Colonic mucosa (tissue), 4 donors: ENCODE results near the gene IRF3. TPM values are rescaled to one million over a fixed set of nuclear protein-coding genes. Genes with fewer than 3 reads are reported as not detected.

ENCODE experiments used
- DNase-seq: peaks from one replicate; pipeline ENCODE4 v3.0.0-alpha.2; 2020
- H3K27ac ChIP-seq: fragments of 200-600 bp; one replicate; pipeline ENCODE4 v1.8.0; 2021
- H3K27me3 ChIP-seq: fragments of 200-600 bp; one replicate; pipeline ENCODE4 v1.8.0; 2021
- H3K36me3 ChIP-seq: fragments of 200-600 bp; one replicate; pipeline ENCODE4 v1.8.0; 2021
- H3K4me1 ChIP-seq: fragments of 200-600 bp; one replicate; pipeline ENCODE4 v1.8.0; 2021; ENCODE audit warnings: mild to moderate bottlenecking
- H3K4me3 ChIP-seq: fragments of 200-600 bp; one replicate; pipeline ENCODE4 v1.8.0; 2021
- H3K9ac ChIP-seq, 2 donors: one replicate each; pipeline ENCODE4 v1.7.0; 2013; ENCODE audit warnings: control low read depth in 2 of 2, low read depth in 2 of 2, low read length in 2 of 2
- H3K9me3 ChIP-seq: fragments of 200-600 bp; one replicate; pipeline ENCODE4 v1.8.0; 2021
- intact Hi-C: fragments of 100-400 bp; cut with DNase I; formaldehyde crosslinking; loops from one replicate; pipeline ENCODE4 v1.14.1; 2022
- total RNA-seq, 2 donors: library from RNA; stranded (reverse); fragmentation: NEBNext Ultra II Directional in 1 of 2; extraction: Animal tissue kit (Norgen Biotek cat#: 25700) in 1 of 2; gene quantifications; one replicate each; pipeline ENCODE4 v1.2.1, GENCODE V29; 2021
- TF ChIP-seq, protein P1 (sequence below): fragments of 200-600 bp; IDR thresholded peaks from one replicate; pipeline ENCODE4 v1.8.0; 2022; ENCODE audit warnings: antibody characterized with exemption, mild to moderate bottlenecking
- donor health status: healthy.
- donor health status: DM: no; HTN: no; CAD: no.
- donor health status: DM: no; HTN: no; CAD: no.

Gene IRF3
- total RNA-seq, 2 donors from 2014 or later, result 62.9 to 190 TPM

GRCh38 chr19:49681830-49682229 lies 16.2 kb upstream of the IRF3 start:
- DNase-seq, result no peak
- H3K9me3 ChIP-seq, result no peaks in the 10 kb centered on the region
- peaks cover 12% of the 10 kb centered on the region for H3K4me1 ChIP-seq
- no peaks in the 10 kb centered on the region for H3K36me3 ChIP-seq
- no peak overlapping the region for H3K27ac ChIP-seq
- no peak overlapping the region for H3K4me3 ChIP-seq
- H3K9ac ChIP-seq, result no peak overlapping the region
- H3K27me3 ChIP-seq, result no peaks in the 10 kb centered on the region
- intact Hi-C loops, result no loop called here
- TF ChIP-seq, protein P1, sequence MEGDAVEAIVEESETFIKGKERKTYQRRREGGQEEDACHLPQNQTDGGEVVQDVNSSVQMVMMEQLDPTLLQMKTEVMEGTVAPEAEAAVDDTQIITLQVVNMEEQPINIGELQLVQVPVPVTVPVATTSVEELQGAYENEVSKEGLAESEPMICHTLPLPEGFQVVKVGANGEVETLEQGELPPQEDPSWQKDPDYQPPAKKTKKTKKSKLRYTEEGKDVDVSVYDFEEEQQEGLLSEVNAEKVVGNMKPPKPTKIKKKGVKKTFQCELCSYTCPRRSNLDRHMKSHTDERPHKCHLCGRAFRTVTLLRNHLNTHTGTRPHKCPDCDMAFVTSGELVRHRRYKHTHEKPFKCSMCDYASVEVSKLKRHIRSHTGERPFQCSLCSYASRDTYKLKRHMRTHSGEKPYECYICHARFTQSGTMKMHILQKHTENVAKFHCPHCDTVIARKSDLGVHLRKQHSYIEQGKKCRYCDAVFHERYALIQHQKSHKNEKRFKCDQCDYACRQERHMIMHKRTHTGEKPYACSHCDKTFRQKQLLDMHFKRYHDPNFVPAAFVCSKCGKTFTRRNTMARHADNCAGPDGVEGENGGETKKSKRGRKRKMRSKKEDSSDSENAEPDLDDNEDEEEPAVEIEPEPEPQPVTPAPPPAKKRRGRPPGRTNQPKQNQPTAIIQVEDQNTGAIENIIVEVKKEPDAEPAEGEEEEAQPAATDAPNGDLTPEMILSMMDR, result no peak

DNA sequence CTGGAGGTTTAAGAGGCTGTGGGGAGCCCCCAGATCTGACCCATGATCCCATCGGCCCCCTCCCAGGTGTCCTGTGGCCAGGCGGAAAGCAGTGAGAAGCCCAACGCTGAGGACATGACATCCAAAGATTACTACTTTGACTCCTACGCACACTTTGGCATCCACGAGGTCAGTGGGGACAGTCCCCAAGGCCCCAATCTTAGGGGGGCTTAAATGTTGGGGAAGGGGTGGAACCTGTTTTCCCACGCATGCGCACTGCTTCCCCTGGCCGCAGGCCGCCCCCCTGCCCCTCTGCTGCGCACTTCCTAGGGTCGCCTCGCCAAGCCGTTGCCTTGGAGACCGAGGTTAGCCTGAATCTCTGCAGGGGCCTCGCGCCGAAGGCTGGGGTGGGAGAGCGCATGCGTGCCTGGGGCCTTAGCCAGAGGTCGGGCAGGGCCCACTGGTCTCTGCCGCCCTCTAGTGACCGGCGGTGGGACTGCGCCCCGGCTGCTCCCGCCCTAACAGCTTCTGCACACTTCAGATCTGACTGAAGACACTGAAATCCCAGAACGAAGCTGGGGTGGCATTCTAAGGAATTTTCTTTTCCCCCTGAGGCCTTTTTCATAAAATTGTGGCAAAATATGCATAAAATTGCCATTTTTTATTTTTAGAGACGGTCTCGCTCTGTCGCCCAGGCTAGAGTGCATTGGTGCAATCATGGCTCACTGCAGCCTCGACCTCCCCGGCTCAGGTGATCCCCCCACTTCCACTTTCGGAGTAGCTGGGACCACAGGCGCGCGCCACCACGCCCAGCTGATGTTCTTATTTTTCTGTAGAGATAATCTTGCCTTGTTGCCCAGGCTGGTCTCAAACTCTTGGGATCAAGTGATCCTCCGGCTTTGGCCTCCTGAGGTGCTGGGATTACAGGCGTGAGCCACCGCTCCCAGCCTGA lies 15.0 kb upstream of the IRF3 start:
- no peaks in the 10 kb centered on the region for H3K36me3 ChIP-seq
- intact Hi-C loops, result no loop called here

DNA sequence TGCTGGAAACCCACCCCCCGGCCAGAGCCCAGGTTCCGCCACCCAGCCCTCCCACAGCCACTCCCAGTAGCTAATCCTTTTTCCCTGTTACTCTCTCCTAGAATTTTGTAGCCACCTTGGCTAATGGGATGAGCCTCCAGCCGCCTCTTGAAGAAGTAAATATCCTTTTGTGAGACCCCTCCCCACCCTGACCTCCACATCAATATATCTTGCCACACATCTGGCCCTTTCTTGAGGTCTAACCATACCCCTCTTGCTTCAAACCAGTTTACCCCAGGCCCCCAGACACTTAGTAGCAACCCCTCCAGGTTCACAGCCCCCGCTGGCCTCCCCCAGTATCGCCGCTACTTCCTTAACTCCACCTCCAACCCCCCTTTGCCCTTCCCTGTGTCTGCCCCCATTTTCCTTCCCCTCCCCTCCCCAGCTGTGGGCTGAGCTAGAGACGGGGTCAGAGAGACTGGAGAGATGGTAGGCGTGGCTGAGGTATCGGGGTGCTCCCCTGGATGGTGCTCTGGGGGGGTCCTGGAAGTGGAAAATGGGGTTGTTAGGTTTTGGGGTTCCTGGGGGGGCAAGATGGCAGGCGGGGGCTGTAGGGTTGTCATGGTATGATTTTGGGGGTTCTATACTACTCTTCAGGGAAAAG lies 14.2 kb upstream of the IRF3 start:
- Histone ChIP-seq H3K4me3 (no peak overlapping the region), H3K27ac (no peak overlapping the region), H3K36me3 (no peaks in the 10 kb centered on the region), H3K9ac (peak overlapping the region in 1 of 2 donors; percentile 44), H3K4me1 (peaks cover 12% of the 10 kb centered on the region), H3K27me3 (no peaks in the 10 kb centered on the region), H3K9me3 (no peaks in the 10 kb centered on the region)
- no peak for DNase-seq
- intact Hi-C loops, result no loop called here
- TF ChIP-seq, protein P1, result no peak

More for the DNA sequence above, 15.0 kb upstream of the IRF3 start:
- Histone ChIP-seq H3K9me3 (no peaks in the 10 kb centered on the region), H3K27me3 (no peaks in the 10 kb centered on the region), H3K9ac (peak overlapping the region in 1 of 2 donors; percentile 44), H3K4me3 (peak overlapping the region; percentile 22), H3K4me1 (peaks cover 12% of the 10 kb centered on the region), H3K27ac (peak overlapping the region; percentile 57)
- peak; percentile 92 for DNase-seq
- TF ChIP-seq, protein P1, result peak; percentile 100

DNA sequence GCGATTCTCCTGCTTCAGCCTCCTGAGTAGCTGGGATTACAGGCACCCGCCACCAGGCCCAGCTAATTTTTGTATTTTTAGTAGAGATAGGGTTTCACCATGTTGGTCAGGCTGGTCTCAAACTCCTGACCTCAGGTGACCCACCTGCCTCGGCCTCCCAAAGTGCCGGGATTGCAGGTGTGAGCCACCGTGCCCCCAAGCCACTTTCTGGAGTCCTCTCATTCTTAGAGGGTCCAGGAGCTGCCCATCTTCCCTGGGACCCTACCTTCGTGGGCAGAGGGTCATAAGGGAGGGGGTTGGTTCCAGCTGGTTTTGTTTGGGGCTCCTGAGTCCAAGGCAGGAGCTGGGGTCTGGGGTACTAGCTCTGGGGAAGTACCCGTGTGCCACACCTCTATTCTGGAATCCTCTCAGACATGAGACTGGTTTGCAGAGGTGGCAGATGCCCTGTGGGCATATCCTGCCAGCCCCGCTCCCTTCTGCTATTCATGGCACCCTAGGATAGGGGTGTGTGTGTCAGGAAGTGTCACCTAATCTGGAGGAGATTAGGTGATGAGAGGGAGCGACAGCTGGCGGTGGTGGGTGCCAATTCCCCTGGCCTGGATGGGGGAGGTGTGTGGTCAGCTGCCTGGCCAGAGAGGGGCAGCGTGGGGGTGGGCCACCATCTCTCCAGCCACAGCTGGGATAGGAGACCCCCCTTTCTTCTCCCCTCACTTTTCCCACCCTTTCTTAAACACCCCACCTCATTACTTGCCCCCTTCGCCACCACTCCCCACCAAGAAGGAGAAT lies 13.5 kb upstream of the IRF3 start:
- intact Hi-C loops, result no loop called here
- DNase-seq, result no peak
- Histone ChIP-seq H3K9me3 (no peaks in the 10 kb centered on the region), H3K4me3 (no peak overlapping the region), H3K36me3 (no peaks in the 10 kb centered on the region), H3K9ac (no peak overlapping the region), H3K4me1 (peaks cover 12% of the 10 kb centered on the region), H3K27me3 (no peaks in the 10 kb centered on the region), H3K27ac (no peak overlapping the region)
- TF ChIP-seq, protein P1, result no peak
